ENCODE results near the gene RREB1.

DNA sequence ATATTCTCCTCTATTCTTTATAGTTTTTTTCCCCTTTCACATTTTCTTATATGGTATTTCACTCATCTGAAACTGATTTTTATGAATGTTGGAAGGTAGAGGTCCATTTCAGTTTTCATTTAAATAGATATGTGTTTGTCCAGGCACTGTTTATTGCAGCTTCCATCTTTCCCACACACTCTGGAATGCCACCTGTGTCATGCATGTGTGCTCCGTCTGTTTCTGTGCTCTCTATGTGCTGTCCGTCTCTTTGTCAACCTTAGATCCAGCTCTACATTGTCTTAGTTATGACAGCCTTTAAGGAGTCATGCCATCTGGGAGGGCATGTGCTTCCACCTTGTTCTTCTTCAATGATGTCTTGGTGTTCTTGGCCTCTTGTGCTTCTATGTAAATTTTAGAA, 36.4 kb upstream of the RREB1 start:
- TF ChIP-seq, protein P1, sequence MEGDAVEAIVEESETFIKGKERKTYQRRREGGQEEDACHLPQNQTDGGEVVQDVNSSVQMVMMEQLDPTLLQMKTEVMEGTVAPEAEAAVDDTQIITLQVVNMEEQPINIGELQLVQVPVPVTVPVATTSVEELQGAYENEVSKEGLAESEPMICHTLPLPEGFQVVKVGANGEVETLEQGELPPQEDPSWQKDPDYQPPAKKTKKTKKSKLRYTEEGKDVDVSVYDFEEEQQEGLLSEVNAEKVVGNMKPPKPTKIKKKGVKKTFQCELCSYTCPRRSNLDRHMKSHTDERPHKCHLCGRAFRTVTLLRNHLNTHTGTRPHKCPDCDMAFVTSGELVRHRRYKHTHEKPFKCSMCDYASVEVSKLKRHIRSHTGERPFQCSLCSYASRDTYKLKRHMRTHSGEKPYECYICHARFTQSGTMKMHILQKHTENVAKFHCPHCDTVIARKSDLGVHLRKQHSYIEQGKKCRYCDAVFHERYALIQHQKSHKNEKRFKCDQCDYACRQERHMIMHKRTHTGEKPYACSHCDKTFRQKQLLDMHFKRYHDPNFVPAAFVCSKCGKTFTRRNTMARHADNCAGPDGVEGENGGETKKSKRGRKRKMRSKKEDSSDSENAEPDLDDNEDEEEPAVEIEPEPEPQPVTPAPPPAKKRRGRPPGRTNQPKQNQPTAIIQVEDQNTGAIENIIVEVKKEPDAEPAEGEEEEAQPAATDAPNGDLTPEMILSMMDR (IDR thresholded peaks at IDR 0.05) = no peak
- no peak for TF ChIP-seq POLR2A (IDR thresholded peaks at IDR 0.05)

Data from testis (tissue), 2 donors.